HCT116 (cell line): ENCODE data around the gene ARHGEF37. TPM values are rescaled to one million over a fixed set of nuclear protein-coding genes. Genes with fewer than 3 reads are reported as not detected.
"Not testable (repeated sequence)": the region's sequence is repeated elsewhere in the genome, so short reads cannot be mapped to it uniquely, and the experiment has no call there.

Experiments
- ATAC-seq: fragments of 200-7000 bp; cut with Tn5 transposase; 2 replicates; pipeline ENCODE4 v1.9.1; 2020; ENCODE audit warnings: mild to moderate bottlenecking, moderate library complexity
- BruUV-seq: library from RNA; stranded (reverse); fragments of 400-500 nt; replicated peaks from 2 replicates; lab custom pipeline; 2021; lab: Mats Ljungman, UMichigan
- CTCF ChIA-PET: fragments of 300-600 bp; sonication (Branson Sonifier 250); formaldehyde crosslinking; loops from one replicate; lab custom pipeline; 2021; ENCODE audit warnings: antibody characterized with exemption; lab: Charles Lee
- POLR2A ChIA-PET: fragments of 300-600, 350-600 bp; sonication (Branson Sonifier 250); formaldehyde crosslinking; loops from one replicate; lab custom pipeline; 2021; ENCODE audit warnings: antibody characterized with exemption; lab: Charles Lee
- RAD21 ChIA-PET, 2 experiments: fragments of 300-600 bp; sonication (Branson Sonifier 250); formaldehyde crosslinking; loops; one replicate each; lab custom pipeline; 2023; ENCODE audit warnings: low total read pairs in 2 of 2; ENCODE audit not compliant: uncharacterized antibody in 2 of 2, unreplicated experiment in 2 of 2, low non-redundant PET in 1 of 2; lab: Charles Lee
- DNase-seq: peaks from one replicate; pipeline ENCODE4 v3.0.0-alpha.2; 2010; ENCODE audit warnings: low read depth, low spot score
- H2AFZ ChIP-seq: fragments of 200-600 bp; shearing (Covaris generic), sonication (generic); 2 replicates; pipeline ENCODE4 v1.6.1; 2017; ENCODE audit warnings: low read depth, mixed run types, mixed read lengths, antibody characterized with exemption, low read length; ENCODE audit not compliant: poor library complexity, severe bottlenecking
- H3K27ac ChIP-seq: 2 replicates; pipeline ENCODE4 v1.5.1; 2012; ENCODE audit warnings: low read depth, low read length
- H3K27me3 ChIP-seq: fragments of 200-600 bp; sonication (generic); 2 replicates; pipeline ENCODE4 v1.6.1; 2016; ENCODE audit warnings: mixed run types, low read length, mixed read lengths; ENCODE audit not compliant: insufficient read depth
- H3K36me3 ChIP-seq, 2 experiments: fragments of 200-500 bp in 1 of 2; fragments of 200-600 bp in 1 of 2; sonication (Bioruptor generic) in 1 of 2; sonication (generic) in 1 of 2; 2 replicates each; pipeline versions ENCODE4 v1.5.1 to v1.6.1; 2014 to 2016; ENCODE audit warnings: low read length in 2 of 2, inconsistent platforms in 1 of 2, mixed read lengths in 1 of 2, mixed run types in 1 of 2; ENCODE audit not compliant: insufficient read depth in 2 of 2, control insufficient read depth in 1 of 2
- H3K4me1 ChIP-seq, 2 experiments: fragments of 200-600 bp in 1 of 2; sonication (generic) in 1 of 2; 2 replicates each; pipeline versions ENCODE4 v1.5.1 to v1.6.1; 2012 to 2017; ENCODE audit warnings: low read length in 2 of 2, inconsistent platforms in 1 of 2, mild to moderate bottlenecking in 1 of 2, mixed read lengths in 1 of 2, mixed run types in 1 of 2, moderate library complexity in 1 of 2; ENCODE audit not compliant: insufficient read depth in 2 of 2, control insufficient read depth in 1 of 2
- H3K4me2 ChIP-seq: fragments of 200-600 bp; sonication (generic); 2 replicates; pipeline ENCODE4 v1.6.1; 2017; ENCODE audit warnings: mixed run types, low read length, mixed read lengths
- H3K4me3 ChIP-seq, 2 experiments: fragments of 200-600 bp in 1 of 2; sonication (generic) in 1 of 2; replicated peaks in 1 of 2; 2 replicates each; pipeline ENCODE4 v1.5.1; 2011 to 2016; ENCODE audit warnings: low read length in 2 of 2, control low read depth in 1 of 2, low read depth in 1 of 2, mild to moderate bottlenecking in 1 of 2, mixed read lengths in 1 of 2, mixed run types in 1 of 2
- H3K79me2 ChIP-seq: fragments of 200-600 bp; sonication (generic); 2 replicates; pipeline ENCODE4 v1.6.1; 2017; ENCODE audit warnings: mild to moderate bottlenecking, mixed run types, low read length, moderate library complexity, mixed read lengths; ENCODE audit not compliant: insufficient read depth
- H3K9ac ChIP-seq: fragments of 200-600 bp; sonication (generic); 2 replicates; pipeline ENCODE4 v1.6.1; 2016; ENCODE audit warnings: low read length, mixed read lengths
- H3K9me2 ChIP-seq: fragments of 200-600 bp; sonication (generic), shearing (Covaris generic); 2 replicates; pipeline ENCODE4 v1.6.1; 2017; ENCODE audit warnings: mixed run types, mild to moderate bottlenecking, moderate library complexity; ENCODE audit not compliant: insufficient read depth
- H3K9me3 ChIP-seq, 2 experiments: fragments of 200-500 bp in 1 of 2; fragments of 200-600 bp in 1 of 2; sonication (Bioruptor generic) in 1 of 2; sonication (generic) in 1 of 2; 2 replicates each; pipeline ENCODE4 v1.6.1; 2014 to 2017; ENCODE audit warnings: low read length in 2 of 2, mixed read lengths in 2 of 2, inconsistent platforms in 1 of 2, low read depth in 1 of 2, mild to moderate bottlenecking in 1 of 2, mixed run types in 1 of 2, moderate library complexity in 1 of 2; ENCODE audit not compliant: control insufficient read depth in 1 of 2, insufficient read depth in 1 of 2
- H4K20me1 ChIP-seq: fragments of 200-600 bp; sonication (generic), shearing (Covaris generic); 2 replicates; pipeline ENCODE4 v1.6.1; 2017; ENCODE audit warnings: mixed run types, mild to moderate bottlenecking, moderate library complexity; ENCODE audit not compliant: insufficient read depth
- CTCF ChIP-seq, 3 experiments: fragments of 200-600 bp in 1 of 3; sonication (generic) in 1 of 3; IDR thresholded peaks in 2 of 3; conservative IDR thresholded peaks in 1 of 3; 2 replicates each; pipeline ENCODE4 v1.5.1; 2012 to 2017; ENCODE audit warnings: low read depth in 2 of 3, low read length in 2 of 3, antibody characterized with exemption in 1 of 3, borderline replicate concordance in 1 of 3, control low read depth in 1 of 3, mild to moderate bottlenecking in 1 of 3, mixed read lengths in 1 of 3, mixed run types in 1 of 3, moderate library complexity in 1 of 3; ENCODE audit not compliant: insufficient read depth in 1 of 3
- EGR1 ChIP-seq: IDR thresholded peaks from 2 replicates; pipeline ENCODE4 v1.6.1; 2012; ENCODE audit warnings: low read depth
- ELF1 ChIP-seq: IDR thresholded peaks from 2 replicates; pipeline ENCODE4 v1.6.1; 2012; ENCODE audit warnings: low read depth, borderline replicate concordance
- EZH2 ChIP-seq: fragments of 200-600 bp; sonication (generic); IDR thresholded peaks from 2 replicates; pipeline ENCODE4 v1.6.1; 2017; ENCODE audit warnings: antibody characterized with exemption, mixed run types
- FOSL1 ChIP-seq: IDR thresholded peaks from 2 replicates; pipeline ENCODE4 v1.6.1; 2012; ENCODE audit warnings: low read depth
- POLR2A ChIP-seq: IDR thresholded peaks from 2 replicates; pipeline ENCODE4 v1.7.0; 2011; ENCODE audit warnings: borderline replicate concordance; ENCODE audit not compliant: insufficient read depth, insufficient read length; ENCODE audit errors: extremely low read depth
- POLR2AphosphoS5 ChIP-seq: IDR thresholded peaks from 2 replicates; pipeline ENCODE4 v1.6.1; 2011; ENCODE audit warnings: mild to moderate bottlenecking, low read depth, low read length, moderate library complexity
- SIN3A ChIP-seq: IDR thresholded peaks from 2 replicates; pipeline ENCODE4 v1.6.1; 2012; ENCODE audit warnings: low read depth
- SP1 ChIP-seq: IDR thresholded peaks from 2 replicates; pipeline ENCODE4 v1.6.1; 2012; ENCODE audit warnings: low read depth
- TCF7L2 ChIP-seq: IDR thresholded peaks from 2 replicates; pipeline ENCODE4 v1.7.0; 2011; ENCODE audit warnings: borderline replicate concordance, inconsistent platforms; ENCODE audit not compliant: insufficient read depth, insufficient read length; ENCODE audit errors: extremely low read depth
- YY1 ChIP-seq: IDR thresholded peaks from 2 replicates; pipeline ENCODE4 v1.6.1; 2011; ENCODE audit warnings: low read length, low read depth, moderate library complexity, mild to moderate bottlenecking; ENCODE audit not compliant: insufficient replicate concordance; ENCODE audit errors: extremely low read depth
- ZBTB33 ChIP-seq: IDR thresholded peaks from 2 replicates; pipeline ENCODE4 v1.6.1; 2011; ENCODE audit warnings: mild to moderate bottlenecking, low read length, moderate library complexity; ENCODE audit not compliant: insufficient replicate concordance; ENCODE audit errors: extremely low read depth
- ZFX ChIP-seq: fragments of 450-650 bp; IDR thresholded peaks from 2 replicates; pipeline ENCODE4 v1.6.1; 2017
- intact Hi-C: fragments of 100-400 bp; cut with micrococcal nuclease; formaldehyde crosslinking; loops from 2 replicates; pipeline ENCODE4 v1.10.0; 2022
- total RNA-seq: library from RNA; stranded (reverse); gene quantifications from one replicate; pipeline ENCODE4 v1.2.1, GENCODE V29; 2021; ENCODE audit not compliant: unreplicated experiment
- TF ChIP-seq, protein P1 (sequence below): IDR thresholded peaks from 2 replicates; pipeline ENCODE4 v1.6.1; 2012
- TF ChIP-seq, protein P2 (sequence below): IDR thresholded peaks from 2 replicates; pipeline ENCODE4 v1.6.1; 2012

Gene ARHGEF37
- total RNA-seq, 1 experiment from 2014 or later, result 7.0 TPM

GRCh38 chr5:149535787-149536186 lies 45.5 kb upstream of the ARHGEF37 start:
- CTCF ChIA-PET, H2AFZ ChIP-seq, BruUV-seq, H3K4me2 ChIP-seq, H3K9me3 ChIP-seq, ATAC-seq, H3K9me2 ChIP-seq, H3K9ac ChIP-seq, H3K4me3 ChIP-seq, DNase-seq, intact Hi-C loops, RAD21 ChIA-PET, H3K27me3 ChIP-seq, H3K27ac ChIP-seq: not testable (repeated sequence)
- Histone ChIP-seq H3K36me3 (peaks cover 18 to 19% of the 10 kb centered on the region in 2 experiments; a peak in 3 of 4 replicates), H4K20me1 (peaks cover 37% of the 10 kb centered on the region), H3K4me1 (peaks cover 0 to 18% of the 10 kb centered on the region in 2 experiments; a peak in 2 of 4 replicates), H3K79me2 (peaks cover 100% of the 10 kb centered on the region)
- POLR2A ChIA-PET, result interaction anchor here (1.1 to 1.9 kb wide), 3 partner anchors 12 to 27 kb away, joined by 3 to 5 read pairs (median 4); partner anchors contain the start of gene CSNK1A1

DNA sequence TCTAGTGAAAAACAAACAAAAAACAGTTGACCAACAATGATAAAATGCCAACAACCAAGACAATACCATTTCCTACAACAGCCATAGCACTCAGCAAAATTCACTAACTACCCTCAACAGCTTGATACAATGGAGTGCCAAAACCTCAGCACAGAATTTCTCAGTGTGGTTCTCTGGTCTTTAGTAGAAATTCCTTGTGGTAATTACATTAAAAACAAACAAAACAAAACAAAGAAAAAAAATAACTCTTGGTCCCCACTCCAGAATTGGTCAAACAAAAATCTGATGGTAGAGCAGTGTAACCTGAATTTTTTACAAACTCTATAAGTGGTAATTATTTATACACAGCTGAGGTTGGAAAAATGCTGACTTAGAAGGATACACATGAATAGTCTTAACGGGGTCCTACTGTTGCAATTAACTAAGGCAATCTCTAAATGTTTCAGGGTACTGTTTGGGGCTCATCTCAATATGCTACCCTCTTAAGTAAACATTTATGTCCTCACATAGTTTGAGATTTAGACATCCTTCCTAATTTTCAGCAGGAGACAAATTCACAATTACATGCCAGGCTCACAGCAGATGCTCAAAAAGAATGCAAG lies 43.8 kb upstream of the ARHGEF37 start:
- ChIA-PET RAD21 (no interaction called here), CTCF (no interaction called here), POLR2A (no interaction called here)
- no peaks in the 10 kb centered on the region for H3K9me2 ChIP-seq
- ATAC-seq (no peak), DNase-seq (no peak)
- no peak overlapping the region for H3K9ac ChIP-seq
- H4K20me1 ChIP-seq, result peaks cover 31% of the 10 kb centered on the region
- no peaks in the 10 kb centered on the region for H3K9me3 ChIP-seq
- H3K4me1 ChIP-seq, result peaks cover 0 to 15% of the 10 kb centered on the region in 2 experiments; a peak in 2 of 4 replicates
- H3K27me3 ChIP-seq, result no peaks in the 10 kb centered on the region
- no peak for TF ChIP-seq ZFX
- no peak for TF ChIP-seq SP1
- TF ChIP-seq POLR2AphosphoS5, result no peak
- TF ChIP-seq YY1, result no peak
- no peak for TF ChIP-seq EGR1
- no peak for TF ChIP-seq SIN3A
- TF ChIP-seq TCF7L2, result no peak
- TF ChIP-seq, protein P1, sequence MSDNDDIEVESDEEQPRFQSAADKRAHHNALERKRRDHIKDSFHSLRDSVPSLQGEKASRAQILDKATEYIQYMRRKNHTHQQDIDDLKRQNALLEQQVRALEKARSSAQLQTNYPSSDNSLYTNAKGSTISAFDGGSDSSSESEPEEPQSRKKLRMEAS, result no peak
- no peak for TF ChIP-seq ELF1
- no peak for TF ChIP-seq FOSL1
- no peak for TF ChIP-seq CTCF (IDR thresholded peaks at IDR 0.05 in 2 of 3, conservative IDR thresholded peaks at IDR 0.05 in 1 of 3; ENCODE audit: borderline replicate concordance in 1 of 3, insufficient read depth in 1 of 3, low read depth in 2 of 3, low read length in 2 of 3)
- TF ChIP-seq, protein P2, sequence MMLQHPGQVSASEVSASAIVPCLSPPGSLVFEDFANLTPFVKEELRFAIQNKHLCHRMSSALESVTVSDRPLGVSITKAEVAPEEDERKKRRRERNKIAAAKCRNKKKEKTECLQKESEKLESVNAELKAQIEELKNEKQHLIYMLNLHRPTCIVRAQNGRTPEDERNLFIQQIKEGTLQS, result no peak
- no peak for TF ChIP-seq POLR2A
- no peak for TF ChIP-seq EZH2
- no peak for TF ChIP-seq ZBTB33
- H3K27ac ChIP-seq, result no peak overlapping the region
- no peak overlapping the region for H3K4me2 ChIP-seq
- no peak overlapping the region for H3K4me3 ChIP-seq
- BruUV-seq, result no TSS peak
- no peak overlapping the region for H2AFZ ChIP-seq
- H3K79me2 ChIP-seq, result peaks cover 98% of the 10 kb centered on the region
- intact Hi-C loops, result no loop called here
- peaks cover 18 to 19% of the 10 kb centered on the region in 2 experiments; a peak in 3 of 4 replicates for H3K36me3 ChIP-seq
